H1 (cell line): Measurements from ENCODE around the gene CACNB2. TPM values are rescaled to one million over a fixed set of nuclear protein-coding genes. Genes with fewer than 3 reads are reported as not detected.

Experiments
- CTCF ChIA-PET: fragments of 300-600 bp; sonication (Branson Sonifier 250); formaldehyde crosslinking; loops from one replicate; lab custom pipeline; 2021; ENCODE audit not compliant: partially characterized antibody; lab: Charles Lee
- POLR2A ChIA-PET: fragments of 300-600 bp; sonication (Branson Sonifier 250); formaldehyde crosslinking; loops from one replicate; lab custom pipeline; 2021; ENCODE audit warnings: inconsistent platforms; ENCODE audit not compliant: partially characterized antibody; lab: Charles Lee
- DNase-seq, 2 experiments: peaks; one replicate each; pipeline versions ENCODE4 v3.0.0 to v3.0.0-alpha.2; 2010 to 2022; ENCODE audit warnings: low spot score in 2 of 2, low read depth in 1 of 2, mixed read lengths in 1 of 2
- FAIRE-seq: peaks from 2 replicates; lab custom pipeline; 2011; peaks lifted over from hg19 to GRCh38; lab: Jason Lieb, UNC
- H2AFZ ChIP-seq: 2 replicates; pipeline ENCODE4 v1.8.1; 2012; ENCODE audit warnings: low read length, inconsistent platforms
- H2AK5ac ChIP-seq: 2 replicates; pipeline ENCODE4 v1.6.1; 2013; ENCODE audit warnings: low read depth, low read length
- H2BK120ac ChIP-seq: replicated peaks from 2 replicates; pipeline ENCODE3; 2013; ENCODE audit warnings: low read depth, low read length, inconsistent platforms
- H2BK12ac ChIP-seq: 2 replicates; pipeline ENCODE4 v1.6.1; 2013; ENCODE audit warnings: low read depth, low read length
- H2BK15ac ChIP-seq: 2 replicates; pipeline ENCODE4 v1.6.1; 2013; ENCODE audit warnings: low read length
- H2BK20ac ChIP-seq: 2 replicates; pipeline ENCODE4 v1.6.1; 2013; ENCODE audit warnings: low read length
- H2BK5ac ChIP-seq: 2 replicates; pipeline ENCODE4 v1.6.1; 2013; ENCODE audit warnings: low read depth, low read length
- H3K14ac ChIP-seq: 2 replicates; pipeline ENCODE4 v1.6.1; 2013; ENCODE audit warnings: inconsistent platforms; ENCODE audit not compliant: insufficient read length
- H3K18ac ChIP-seq: 2 replicates; pipeline ENCODE4 v1.6.1; 2013; ENCODE audit warnings: low read length; ENCODE audit errors: extremely low read depth
- H3K23ac ChIP-seq: 2 replicates; pipeline ENCODE4 v1.6.1; 2013; ENCODE audit warnings: inconsistent platforms; ENCODE audit not compliant: insufficient read length
- H3K23me2 ChIP-seq: 2 replicates; pipeline ENCODE4 v1.6.1; 2013; ENCODE audit warnings: low read depth, low read length
- H3K27ac ChIP-seq: 2 replicates; pipeline ENCODE4 v1.6.1; 2011; ENCODE audit warnings: low read depth, low read length, inconsistent platforms
- H3K27me3 ChIP-seq, 4 experiments: replicated peaks in 1 of 4; 1 replicate in 1 of 4; 2 replicates in 3 of 4; pipeline versions ENCODE4 v1.6.1 to v1.8.1; 2011 to 2013; ENCODE audit warnings: low read length in 3 of 4, mild to moderate bottlenecking in 3 of 4, inconsistent platforms in 2 of 4, mixed read lengths in 2 of 4, moderate library complexity in 1 of 4; ENCODE audit not compliant: control insufficient read depth in 3 of 4, insufficient read depth in 3 of 4; ENCODE audit errors: extremely low read depth in 1 of 4
- H3K36me3 ChIP-seq, 4 experiments: 2 replicates each; pipeline versions ENCODE4 v1.6.1 to v1.8.1; 2011 to 2013; ENCODE audit warnings: mild to moderate bottlenecking in 4 of 4, low read length in 3 of 4, moderate library complexity in 2 of 4, control low read depth in 1 of 4, inconsistent platforms in 1 of 4; ENCODE audit not compliant: insufficient read depth in 4 of 4, control insufficient read depth in 2 of 4
- H3K4ac ChIP-seq: replicated peaks from 2 replicates; pipeline ENCODE3; 2013; ENCODE audit warnings: low read length, low read depth, mixed read lengths, inconsistent platforms; ENCODE audit not compliant: insufficient read length
- H3K4me1 ChIP-seq, 4 experiments: replicated peaks in 1 of 4; 1 replicate in 1 of 4; 2 replicates in 3 of 4; pipeline versions ENCODE4 v1.6.1 to v1.8.1; 2011 to 2013; ENCODE audit warnings: low read length in 3 of 4, inconsistent platforms in 2 of 4, mixed read lengths in 1 of 4; ENCODE audit not compliant: insufficient read depth in 4 of 4, control insufficient read depth in 3 of 4
- H3K4me2 ChIP-seq, 2 experiments: 2 replicates each; pipeline versions ENCODE4 v1.6.1 to v1.8.1; 2011 to 2013; ENCODE audit warnings: low read depth in 2 of 2, low read length in 2 of 2, control low read depth in 1 of 2, inconsistent platforms in 1 of 2, mild to moderate bottlenecking in 1 of 2; ENCODE audit not compliant: insufficient read depth in 1 of 2
- H3K4me3 ChIP-seq, 4 experiments: fragments of 200-600, 300-600 bp in 1 of 4; sonication (generic), shearing (Covaris generic), sonication (Bioruptor Twin) in 1 of 4; 2 replicates each; pipeline versions ENCODE4 v1.5.1 to v1.8.1; 2011 to 2016; ENCODE audit warnings: low read length in 4 of 4, low read depth in 3 of 4, control low read depth in 2 of 4, inconsistent platforms in 2 of 4, mild to moderate bottlenecking in 2 of 4, mixed read lengths in 1 of 4, moderate library complexity in 1 of 4; ENCODE audit not compliant: insufficient read depth in 2 of 4; ENCODE audit errors: extremely low read depth in 1 of 4
- H3K56ac ChIP-seq: replicated peaks from 2 replicates; pipeline ENCODE3; 2013; ENCODE audit warnings: low read depth, mild to moderate bottlenecking, mixed read lengths, low read length, inconsistent platforms; ENCODE audit not compliant: insufficient read length
- H3K79me1 ChIP-seq: 2 replicates; pipeline ENCODE4 v1.6.1; 2013; ENCODE audit warnings: low read depth, low read length, control low read depth
- H3K79me2 ChIP-seq, 2 experiments: 2 replicates each; pipeline versions ENCODE4 v1.6.1 to v1.8.1; 2012 to 2013; ENCODE audit warnings: low read length in 2 of 2, mild to moderate bottlenecking in 2 of 2, inconsistent platforms in 1 of 2; ENCODE audit not compliant: insufficient read depth in 2 of 2, control insufficient read depth in 1 of 2
- H3K9ac ChIP-seq, 4 experiments: replicated peaks in 1 of 4; 1 replicate in 1 of 4; 2 replicates in 3 of 4; pipeline versions ENCODE4 v1.6.1 to v1.8.1; 2011 to 2013; ENCODE audit warnings: low read depth in 3 of 4, low read length in 3 of 4, control low read depth in 2 of 4, mild to moderate bottlenecking in 2 of 4, moderate library complexity in 2 of 4, inconsistent platforms in 1 of 4; ENCODE audit errors: extremely low read depth in 1 of 4
- H3K9me3 ChIP-seq, 2 experiments: 2 replicates each; pipeline versions ENCODE4 v1.6.1 to v1.8.1; 2012 to 2013; ENCODE audit warnings: mild to moderate bottlenecking in 2 of 2, moderate library complexity in 2 of 2, control low read depth in 1 of 2, inconsistent platforms in 1 of 2, low read depth in 1 of 2, low read length in 1 of 2, mixed read lengths in 1 of 2; ENCODE audit not compliant: insufficient read depth in 2 of 2
- H4K20me1 ChIP-seq, 2 experiments: replicated peaks in 1 of 2; 2 replicates each; pipeline versions ENCODE3 to v1.8.1; 2011 to 2013; ENCODE audit warnings: inconsistent platforms in 2 of 2, low read length in 2 of 2, mild to moderate bottlenecking in 1 of 2; ENCODE audit not compliant: insufficient read depth in 2 of 2, control insufficient read depth in 1 of 2
- H4K5ac ChIP-seq: 2 replicates; pipeline ENCODE4 v1.6.1; 2013; ENCODE audit warnings: low read length, low read depth, mixed read lengths, inconsistent platforms; ENCODE audit not compliant: insufficient read length
- H4K8ac ChIP-seq: 2 replicates; pipeline ENCODE4 v1.8.0; 2013; ENCODE audit warnings: mild to moderate bottlenecking, moderate library complexity, low read length, inconsistent platforms; ENCODE audit not compliant: insufficient read depth; ENCODE audit errors: extremely low read depth
- H4K91ac ChIP-seq: replicated peaks from 2 replicates; pipeline ENCODE3; 2013; ENCODE audit warnings: low read length, mixed read lengths, inconsistent platforms; ENCODE audit not compliant: insufficient read length
- CEBPB ChIP-seq: IDR thresholded peaks from 2 replicates; pipeline ENCODE4 v1.6.1; 2012; ENCODE audit warnings: low read depth, low read length
- GTF2F1 ChIP-seq: IDR thresholded peaks from 2 replicates; pipeline ENCODE4 v1.6.1; 2012; ENCODE audit warnings: low read depth, low read length, improper control_type of control experiment, borderline replicate concordance
- WGBS, 2 experiments: shearing (Covaris generic) in 1 of 2; methylation state at CpG; one replicate each; pipeline versions ENCODE4 v1.1.6 to v1.1.7; 2013 to 2015; ENCODE audit warnings: low lambda C conversion rate in 2 of 2, mixed read lengths in 2 of 2, inconsistent platforms in 1 of 2, low coverage in 1 of 2, missing lambda C conversion rate in 1 of 2; ENCODE audit not compliant: insufficient replicate concordance in 2 of 2, insufficient coverage in 1 of 2, insufficient read length in 1 of 2; ENCODE audit errors: extremely low coverage in 1 of 2, missing lambda C conversion rate in 1 of 2; 5-methylcytosine and 5-hydroxymethylcytosine counted together
- polyA plus RNA-seq, 7 experiments: library from polyadenylated mRNA; depleted of rRNA in 3 of 7; stranded (reverse) in 5 of 7; unstranded in 2 of 7; fragments of >200 nt in 5 of 7; fragments of 200-250 nt in 2 of 7; gene quantifications; 1 replicate in 5 of 7; 2 replicates in 1 of 7; 4 replicates in 1 of 7; pipeline versions ENCODE4 v1.2.1 to v1.2.3, GENCODE V29; 2011 to 2013; ENCODE audit warnings: missing spikeins in 2 of 7, mixed read lengths in 2 of 7
- total RNA-seq: library from RNA; stranded (reverse); fragmentation: NEBNext Ultra II Directional; extraction: Animal tissue kit (Norgen Biotek cat#: 25700); gene quantifications from 2 replicates; pipeline ENCODE4 v1.2.1, GENCODE V29; 2021

CACNB2 gene
- total and polyA plus RNA-seq, 2 of the 8 experiments (the other 6 are each of a cell fraction or from before 2014, with no cell fraction given): 2.4 to 3.2 TPM

DNA sequence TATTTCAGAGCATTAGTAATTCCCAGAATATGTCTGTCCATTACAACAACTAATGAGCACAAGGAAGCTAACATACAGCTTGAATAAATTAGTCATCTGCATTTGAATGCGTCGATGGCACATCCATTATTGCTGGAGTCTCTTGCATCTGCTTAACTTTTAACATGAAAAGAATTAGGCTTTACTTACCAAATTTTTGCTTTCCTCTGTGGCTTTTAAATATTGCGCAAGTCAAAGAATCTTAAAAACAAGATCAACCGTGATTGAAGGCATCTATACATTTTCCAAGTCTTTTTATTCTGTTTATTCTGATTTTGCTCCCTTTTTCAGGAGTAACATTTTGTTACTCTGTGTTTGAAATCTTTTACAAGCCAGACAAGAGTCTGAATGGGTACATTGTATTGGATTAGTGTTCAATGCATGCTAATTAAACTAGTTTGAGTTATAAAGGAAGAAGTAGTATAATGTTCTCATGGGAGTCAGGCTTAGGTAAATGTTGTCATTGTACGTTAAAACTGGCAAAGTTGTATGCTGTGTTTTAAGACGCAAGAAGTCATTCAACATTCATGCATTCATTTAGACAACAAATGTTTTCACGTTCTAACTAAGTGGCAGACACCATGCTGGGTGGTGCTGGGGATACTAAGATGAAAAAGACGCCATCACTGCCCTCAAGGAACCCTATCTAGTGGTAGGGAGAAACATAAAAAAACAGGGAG, 4.0 kb upstream of the CACNB2 start:
- no peak for DNase-seq
- Histone ChIP-seq H3K79me2 (no peaks in the 10 kb centered on the region), H2BK5ac (no peak overlapping the region), H3K56ac (no peak overlapping the region), H2BK120ac (no peak overlapping the region), H3K27me3 (peaks cover 0 to 9% (median 6%) of the 10 kb centered on the region in 4 experiments; a peak in 4 of 7 replicates), H3K4me3 (peak overlapping the region in 1 of 4 experiments; percentile 30; a peak in 1 of 8 replicates), H3K27ac (no peak overlapping the region), H4K8ac (no peak overlapping the region), H3K9me3 (no peaks in the 10 kb centered on the region), H2BK20ac (no peak overlapping the region), H2AFZ (no peak overlapping the region), H3K79me1 (no peaks in the 10 kb centered on the region), H3K14ac (no peak overlapping the region), H3K18ac (no peak overlapping the region), H3K4me2 (peak overlapping the region; percentile 48 to 59), H3K23me2 (peaks cover 6% of the 10 kb centered on the region), H3K4ac (no peak overlapping the region), H3K9ac (no peak overlapping the region), H4K91ac (no peak overlapping the region), H3K36me3 (no peaks in the 10 kb centered on the region; a peak in 1 of 8 replicates), H3K23ac (no peak overlapping the region), H4K5ac (no peak overlapping the region), H2BK12ac (no peak overlapping the region), H4K20me1 (no peaks in the 10 kb centered on the region), H2AK5ac (no peak overlapping the region), H2BK15ac (no peak overlapping the region), H3K4me1 (peaks cover 0 to 4% (median under 1%) of the 10 kb centered on the region in 4 experiments; a peak in 4 of 7 replicates)
- CTCF ChIA-PET: no interaction called here
- WGBS, 2 experiments: 27% methylated on average over 8 of the region's 8 CpGs; no CpG with 5 or more reads in 1 of the 2 experiments
- peak; percentile 94 for TF ChIP-seq CEBPB
- TF ChIP-seq GTF2F1: no peak
- no peak for FAIRE-seq
- POLR2A ChIA-PET: no interaction called here
